Activated T-cell treated with anti-CD3 and anti-CD28 coated beads, Interleukin-2, amount 50 U/mL, for 48 hours (primary cell): ENCODE data around the gene SPTLC3.

Experiments
- DNase-seq, 2 experiments: peaks; one replicate each; pipeline ENCODE4 v3.0.0-alpha.2; 2020

SPTLC3 gene

DNA sequence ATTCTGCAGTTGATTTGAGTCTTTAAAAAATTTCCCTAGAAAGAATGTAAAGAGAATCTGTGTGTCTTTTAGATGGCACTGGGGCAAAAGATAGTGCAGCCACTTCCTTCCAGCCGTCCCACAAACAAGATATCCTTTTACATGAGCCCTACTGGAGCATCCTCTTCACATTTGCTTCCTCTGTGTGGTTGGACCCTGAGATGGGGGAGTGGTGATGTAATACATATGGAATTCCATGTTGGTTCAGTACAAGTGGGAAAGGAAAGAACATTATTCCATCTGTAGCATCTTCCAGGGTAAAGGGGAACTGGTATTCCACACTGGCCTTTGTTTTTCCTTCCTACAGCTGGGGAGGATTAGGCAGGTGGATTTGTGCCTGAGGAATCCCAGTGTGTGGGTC, 133.4 kb downstream of the SPTLC3 start:
- DNase-seq = no peak

- DNase-seq = no peak
Measured at GRCh38 chr20:13147071-13147963, 138.5 kb downstream of the SPTLC3 start.

DNA sequence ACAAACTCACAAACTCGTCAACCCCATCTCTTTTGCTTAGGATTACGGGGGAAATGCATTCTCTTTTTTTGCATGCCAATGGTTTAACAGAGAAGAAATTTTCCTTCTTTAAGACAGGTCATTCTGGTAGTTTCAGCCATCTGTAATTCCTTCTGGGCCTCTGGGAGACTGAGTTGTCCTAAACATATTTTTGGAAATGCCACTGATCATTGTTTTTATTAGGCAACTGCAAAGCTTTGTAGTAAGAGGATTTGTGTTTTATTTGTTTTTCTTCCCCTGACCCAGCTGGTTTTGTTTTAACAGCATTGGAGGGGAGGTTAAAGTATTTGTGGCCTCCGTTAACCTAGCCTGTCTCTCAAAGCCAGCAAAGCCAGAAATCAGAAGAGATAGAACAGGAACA, 139.2 kb downstream of the SPTLC3 start:
- no peak for DNase-seq

- no peak for DNase-seq
Measured at GRCh38 chr20:13148402-13148801, 139.6 kb downstream of the SPTLC3 start.

- DNase-seq = no peak
Measured at GRCh38 chr20:13148961-13149360, 140.2 kb downstream of the SPTLC3 start.

DNA sequence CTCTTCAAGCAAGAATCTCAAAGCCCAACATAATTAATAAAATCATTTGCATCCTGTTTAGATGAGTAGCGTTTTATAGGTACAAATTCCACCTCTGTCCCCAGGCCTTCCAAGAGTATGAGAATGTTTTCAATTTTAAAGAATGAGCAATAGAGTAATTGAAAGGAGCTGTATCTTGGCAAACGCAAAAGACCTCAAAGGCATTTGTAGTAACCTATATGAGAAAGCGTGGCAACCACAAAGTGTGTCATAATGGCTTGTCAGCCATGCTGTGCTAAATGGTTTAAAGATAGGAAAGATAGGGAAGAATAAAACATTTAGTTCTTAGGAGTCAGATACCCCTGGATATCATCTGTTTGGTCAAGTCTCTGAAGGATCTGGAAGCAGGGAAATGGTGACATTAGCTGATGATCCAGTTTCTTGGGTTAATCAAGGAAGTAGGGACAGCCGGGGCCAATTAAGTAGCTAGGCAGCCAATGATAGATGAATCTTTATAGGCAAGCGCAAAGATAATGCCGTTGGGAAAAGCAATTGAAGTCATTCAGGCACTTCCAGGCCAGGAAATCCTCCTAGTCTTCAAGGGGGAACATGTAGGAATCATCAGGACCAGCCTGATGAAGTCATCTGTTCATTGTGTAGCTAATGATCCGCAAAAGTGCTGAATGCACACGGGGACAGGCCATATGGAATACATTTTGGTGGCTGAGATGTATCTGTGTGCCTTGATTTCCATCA, 140.8 kb downstream of the SPTLC3 start:
- no peak for DNase-seq

DNA sequence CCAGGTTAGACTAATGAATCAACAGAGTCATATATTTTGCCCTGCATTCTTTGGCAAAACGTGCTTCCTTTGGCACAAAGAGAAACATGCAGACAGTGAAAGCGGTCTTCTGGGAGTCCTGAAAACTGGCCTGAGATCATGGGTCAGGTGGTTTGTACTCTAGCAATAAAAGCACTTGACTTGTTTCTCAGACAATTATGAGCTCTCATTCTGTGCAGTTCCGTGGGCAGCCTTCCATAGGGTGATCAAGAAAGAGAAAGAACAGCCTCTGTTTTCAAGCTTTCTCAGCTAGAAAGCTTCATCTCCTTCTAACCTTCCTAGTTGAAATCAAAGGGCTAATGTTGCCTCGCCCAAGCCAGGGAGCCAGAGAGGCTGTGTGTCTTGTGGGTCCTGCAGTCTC, 149.6 kb downstream of the SPTLC3 start:
- no peak for DNase-seq

DNA sequence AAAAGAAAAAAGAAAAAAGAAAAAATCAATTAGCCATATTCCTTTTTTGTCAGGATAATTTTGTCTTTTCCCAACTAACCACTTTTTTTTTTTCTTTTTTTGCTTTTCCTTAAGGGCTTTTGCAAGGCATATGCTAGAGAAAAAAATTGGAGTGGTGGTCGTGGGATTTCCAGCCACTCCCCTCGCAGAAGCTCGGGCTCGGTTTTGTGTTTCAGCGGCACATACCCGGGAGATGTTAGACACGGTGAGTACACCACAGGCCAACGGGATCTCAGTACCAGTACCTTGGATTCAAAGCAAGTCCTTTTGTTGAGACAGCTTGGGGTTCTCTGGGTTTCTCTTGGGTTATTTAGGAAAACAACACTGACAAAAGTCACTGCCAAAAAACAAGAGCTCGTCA, 151.1 kb downstream of the SPTLC3 start:
- DNase-seq = no peak

DNA sequence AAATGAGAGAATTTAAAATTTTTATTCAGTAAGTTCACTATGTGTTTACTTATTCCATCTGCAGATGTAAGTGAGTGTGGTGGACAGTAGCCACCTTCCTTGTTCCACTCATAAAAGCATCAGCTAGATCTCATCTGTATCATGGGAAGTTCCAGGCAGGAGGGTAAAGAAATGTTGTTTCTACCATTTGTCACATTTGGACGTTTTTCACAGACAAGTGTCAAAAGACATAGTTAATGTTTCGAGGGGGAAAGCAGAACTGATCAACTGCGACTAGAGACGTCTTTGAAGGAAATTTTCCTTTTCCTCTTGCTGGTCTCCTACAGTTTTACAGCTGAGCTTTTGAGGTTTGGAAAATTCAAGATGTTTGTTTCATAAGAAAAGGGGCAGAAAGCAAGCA, 156.4 kb downstream of the SPTLC3 start:
- no peak for DNase-seq

- DNase-seq = no peak
Measured at GRCh38 chr20:13166011-13166410, 157.2 kb downstream of the SPTLC3 start.

DNA sequence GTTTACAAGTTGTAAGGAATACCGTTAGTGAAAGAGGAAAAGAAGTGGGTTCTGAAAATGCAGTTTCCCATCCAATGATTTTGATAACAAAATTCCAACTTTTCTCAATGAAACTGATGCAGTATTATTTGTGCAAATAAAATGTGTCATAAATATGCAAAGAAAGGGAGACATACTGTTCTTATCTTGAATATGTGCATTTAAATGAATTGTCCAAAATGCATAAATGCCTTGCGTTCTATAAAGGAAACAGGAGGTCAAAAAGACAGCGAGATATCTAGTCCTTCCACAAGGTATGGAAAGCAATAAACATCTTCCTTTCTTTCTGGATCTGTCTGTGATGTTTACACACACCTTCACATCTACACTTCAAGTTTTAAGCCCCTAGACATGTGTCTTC, 157.7 kb downstream of the SPTLC3 start:
- no peak for DNase-seq

DNA sequence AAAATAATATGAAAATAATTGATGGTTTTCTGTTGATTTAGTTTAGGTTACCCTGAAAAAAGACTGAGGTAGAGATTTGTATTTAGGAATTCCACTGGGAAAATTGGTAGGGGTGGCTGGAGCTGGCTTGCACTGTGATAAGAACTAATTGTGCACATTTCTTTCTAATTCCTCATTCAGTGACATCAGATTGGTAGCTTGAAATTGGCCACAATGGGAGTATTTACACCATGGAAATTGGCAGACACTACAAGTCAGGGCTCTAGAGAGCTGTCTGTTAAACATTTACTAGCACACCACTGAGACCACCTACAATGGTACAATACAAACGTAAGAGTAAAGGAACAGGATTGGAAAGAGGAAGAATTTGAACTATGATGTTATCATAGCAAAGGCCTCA, 160.3 kb downstream of the SPTLC3 start:
- DNase-seq = no peak

- no peak for DNase-seq
Measured at GRCh38 chr20:13170771-13171170, 162.0 kb downstream of the SPTLC3 start.

- no peak for DNase-seq
Measured at GRCh38 chr20:13173201-13173600, 164.4 kb downstream of the SPTLC3 start.

DNA sequence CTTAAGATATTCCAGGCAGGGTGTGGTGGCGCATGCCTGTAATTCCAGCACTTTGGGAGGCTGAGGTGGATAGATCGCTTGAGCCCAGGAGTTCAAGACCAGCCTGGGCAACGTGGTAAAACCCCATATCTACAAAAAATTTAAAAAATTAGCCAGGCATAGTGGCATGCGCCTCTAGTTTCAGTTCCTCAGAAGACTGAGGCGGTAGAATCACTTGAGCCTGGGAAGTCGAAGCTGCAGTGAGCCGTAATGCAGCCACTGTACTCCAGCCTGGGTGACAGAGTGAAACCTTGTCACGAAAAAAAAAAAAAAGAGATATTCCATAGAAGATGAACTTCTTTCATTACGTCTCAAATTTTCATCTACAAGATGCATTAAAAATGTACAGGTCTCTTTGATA, 165.6 kb downstream of the SPTLC3 start:
- DNase-seq = no peak

GRCh38 chr20:13180986-13181889, 172.5 kb downstream of the SPTLC3 start:
- no peak for DNase-seq

DNA sequence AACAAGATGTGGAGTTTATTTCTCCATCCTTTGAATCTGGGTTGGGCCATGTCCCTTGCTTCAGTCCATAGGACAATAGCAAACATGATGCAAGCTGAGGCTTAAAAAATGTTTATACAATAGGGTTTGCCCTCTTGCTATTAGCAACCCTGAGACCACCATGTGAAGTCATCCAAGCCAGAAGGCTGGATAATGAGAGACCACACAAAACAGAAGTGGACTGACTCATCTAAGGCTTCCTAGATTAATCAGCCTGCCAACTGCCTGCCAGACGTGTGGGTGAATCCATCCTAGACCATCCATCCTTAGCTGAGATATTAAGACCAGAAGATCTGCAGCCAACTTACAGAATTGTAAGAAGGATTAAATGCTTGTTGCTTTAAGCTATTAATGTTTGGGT, 174.2 kb downstream of the SPTLC3 start:
- DNase-seq = peak; percentile 21 to 23

DNA sequence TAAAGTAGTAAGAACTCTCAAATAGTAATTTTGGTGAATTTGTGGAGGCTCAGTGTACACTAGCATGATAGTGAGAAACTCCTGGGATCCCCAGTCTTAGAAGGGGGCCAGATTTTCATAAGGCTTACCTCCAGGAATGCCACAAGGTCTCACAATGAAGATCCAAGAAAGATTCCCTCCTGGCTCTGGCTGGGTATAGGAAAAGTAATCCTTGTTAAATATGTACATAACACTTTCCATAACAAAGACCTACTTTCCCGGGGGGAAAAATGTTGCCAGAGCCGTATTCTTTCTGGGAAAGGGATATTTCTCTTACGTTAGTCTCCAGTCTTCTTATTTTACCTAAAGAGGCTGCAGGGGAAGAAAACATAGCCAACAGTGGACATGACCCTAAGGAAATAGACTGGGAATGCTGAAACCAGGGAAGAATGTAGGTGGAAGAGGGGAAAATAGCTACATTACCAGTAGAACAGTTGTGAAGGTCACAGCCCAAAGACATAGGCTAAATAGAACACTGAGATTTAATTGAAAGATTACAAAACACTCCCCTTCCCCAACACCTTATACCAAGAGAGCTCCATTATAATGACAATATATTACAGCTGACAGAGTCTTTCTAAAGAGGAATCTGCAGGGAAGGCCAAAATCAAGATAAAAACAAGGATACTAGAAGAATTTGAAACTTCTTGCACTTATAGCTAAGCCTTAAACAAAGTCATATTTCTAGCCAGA, 177.4 kb downstream of the SPTLC3 start:
- DNase-seq = no peak

DNA sequence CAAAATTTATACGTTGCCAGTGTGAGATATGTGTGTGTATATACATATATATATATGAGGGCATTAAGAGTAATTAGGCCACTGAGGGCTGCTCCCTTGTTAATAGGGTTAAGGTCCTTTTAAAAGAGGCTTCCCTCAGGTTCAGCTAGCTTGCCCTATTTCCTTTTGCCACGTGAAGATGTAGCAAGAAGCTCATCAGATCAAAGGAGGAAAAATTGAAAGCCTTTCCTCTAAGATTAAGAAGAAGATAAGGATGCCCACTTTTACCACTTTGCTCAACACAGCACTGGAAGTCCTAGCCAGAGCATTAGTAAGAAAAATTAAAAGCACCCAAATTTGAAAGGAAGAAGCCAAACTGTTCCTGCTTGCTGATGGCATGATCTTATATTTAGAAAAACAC, 179.1 kb downstream of the SPTLC3 start:
- no peak for DNase-seq

GRCh38 chr20:13199279-13199678, 190.5 kb downstream of the SPTLC3 start:
- DNase-seq = no peak

GRCh38 chr20:13200767-13201500, 192.2 kb downstream of the SPTLC3 start:
- no peak for DNase-seq

GRCh38 chr20:13202565-13202964, 193.8 kb downstream of the SPTLC3 start:
- no peak for DNase-seq
